Measurements from ENCODE around the gene TBC1D10A. TPM values are rescaled to one million over a fixed set of nuclear protein-coding genes. Genes with fewer than 3 reads are reported as not detected.
A peak's percentile ranks its signal among the peaks of the same experiment; 100 is the strongest.

TBC1D10A gene
- total RNA-seq, 1 donor from 2014 or later: 21.4 TPM

GRCh38 chr22:30320021-30320556 lies 6.7 kb downstream of the TBC1D10A start:
- DNase-seq (ENCODE audit: low read depth): no peak

- DNase-seq (ENCODE audit: low read depth): no peak
Measured at GRCh38 chr22:30318799-30319419, 7.8 kb downstream of the TBC1D10A start.

GRCh38 chr22:30317778-30318177 lies 9.0 kb downstream of the TBC1D10A start:
- no peak for DNase-seq (ENCODE audit: low read depth)

GRCh38 chr22:30315962-30316576 lies 10.7 kb downstream of the TBC1D10A start:
- no peak for DNase-seq (ENCODE audit: low read depth)

GRCh38 chr22:30314915-30315314 lies 11.8 kb downstream of the TBC1D10A start:
- peak; percentile 67 for DNase-seq (ENCODE audit: low read depth)

GRCh38 chr22:30313527-30314363 lies 13.0 kb downstream of the TBC1D10A start:
- no peak for DNase-seq (ENCODE audit: low read depth)

- DNase-seq (ENCODE audit: low read depth): peak; percentile 89
Measured at GRCh38 chr22:30312053-30312452, 14.7 kb downstream of the TBC1D10A start.

- DNase-seq (ENCODE audit: low read depth): peak; percentile 96
Measured at GRCh38 chr22:30310881-30311771, 15.6 kb downstream of the TBC1D10A start.

GRCh38 chr22:30309951-30310741 lies 16.6 kb downstream of the TBC1D10A start:
- DNase-seq (ENCODE audit: low read depth): peak; percentile 98

GRCh38 chr22:30308518-30309230 lies 18.1 kb downstream of the TBC1D10A start:
- peak; percentile 75 for DNase-seq (ENCODE audit: low read depth)

- DNase-seq (ENCODE audit: low read depth): no peak
Measured at GRCh38 chr22:30308093-30308492, 18.6 kb downstream of the TBC1D10A start.

GRCh38 chr22:30307041-30307574 lies 19.6 kb downstream of the TBC1D10A start:
- no peak for DNase-seq (ENCODE audit: low read depth)

GRCh38 chr22:30306627-30307011 lies 20.1 kb downstream of the TBC1D10A start:
- no peak for DNase-seq (ENCODE audit: low read depth)

- DNase-seq (ENCODE audit: low read depth): peak; percentile 62
Measured at GRCh38 chr22:30305906-30306626, 20.7 kb downstream of the TBC1D10A start.

GRCh38 chr22:30305519-30305905 lies 21.2 kb downstream of the TBC1D10A start:
- no peak for DNase-seq (ENCODE audit: low read depth)

GRCh38 chr22:30304495-30305244 lies 22.1 kb downstream of the TBC1D10A start:
- peak; percentile 33 for DNase-seq (ENCODE audit: low read depth)

- no peak for DNase-seq (ENCODE audit: low read depth)
Measured at GRCh38 chr22:30302810-30303138, 24.0 kb downstream of the TBC1D10A start.

- peak; percentile 79 for DNase-seq (ENCODE audit: low read depth)
Measured at GRCh38 chr22:30301995-30302809, 24.5 kb downstream of the TBC1D10A start.
